ENCODE measurements around the gene RTN4R. TPM values are rescaled to one million over a fixed set of nuclear protein-coding genes. Genes with fewer than 3 reads are reported as not detected.

The RTN4R gene
- total and polyA plus RNA-seq, 2 of the 8 experiments (the other 6 are each of a cell fraction or from before 2014, with no cell fraction given): 21.8 to 41.3 TPM

DNA sequence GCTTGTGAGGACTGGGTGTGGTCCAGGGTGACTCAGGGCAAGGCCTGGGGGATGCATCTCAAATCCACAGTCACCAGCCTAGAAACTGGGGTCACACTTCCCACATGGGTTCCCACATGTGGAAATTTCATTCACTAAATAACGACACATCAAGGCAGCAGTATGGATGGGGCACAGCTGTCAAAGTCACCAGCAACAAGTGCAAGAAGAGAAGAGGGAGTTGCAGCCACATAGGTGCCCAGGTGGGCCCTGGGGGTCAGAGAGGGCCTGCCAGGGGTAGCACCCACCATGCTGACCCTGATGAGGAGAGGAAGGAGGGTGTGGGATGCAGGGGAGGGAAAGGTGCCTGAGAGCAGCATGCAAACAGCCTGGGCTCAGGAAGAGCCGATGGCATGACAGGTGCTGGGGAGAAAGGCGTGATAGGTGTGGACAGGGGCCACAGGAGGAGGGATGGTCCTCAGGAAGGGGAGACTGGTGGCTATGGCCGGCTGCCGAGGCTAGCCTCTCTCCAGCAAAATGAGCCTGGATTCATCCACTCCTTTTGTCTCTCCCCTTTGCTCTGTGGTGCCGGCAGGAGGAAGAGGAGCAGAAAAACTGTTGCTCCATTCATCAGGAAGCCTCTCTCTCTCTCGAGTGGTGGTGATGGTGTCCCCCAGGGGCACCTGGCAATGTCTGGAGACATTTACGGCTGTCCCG, 29.4 kb upstream of the RTN4R start:
- Histone ChIP-seq H3K4me2 (ENCODE audit: insufficient read depth in 1 of 2, low read depth in 2 of 2, low read length in 2 of 2) (peak overlapping the region in 1 of 2 experiments; percentile 48; a peak in 1 of 4 replicates), H3K4me3 (ENCODE audit: extremely low read depth in 1 of 4, insufficient read depth in 2 of 4, low read depth in 3 of 4, low read length in 4 of 4) (no peak overlapping the region), H4K8ac (ENCODE audit: extremely low read depth, insufficient read depth, low read length) (no peak overlapping the region), H2AFZ (ENCODE audit: low read length) (no peak overlapping the region), H2BK20ac (ENCODE audit: low read length) (no peak overlapping the region), H3K4me1 (replicated peaks in 1 of 4; ENCODE audit: control insufficient read depth in 3 of 4, insufficient read depth in 4 of 4, low read length in 3 of 4) (peaks cover 0 to 4% (median 0%) of the 10 kb centered on the region in 4 experiments; a peak in 3 of 7 replicates), H2BK120ac (replicated peaks; ENCODE audit: low read depth, low read length) (no peak overlapping the region), H3K9ac (replicated peaks in 1 of 4; ENCODE audit: extremely low read depth in 1 of 4, low read depth in 3 of 4, low read length in 3 of 4) (no peak overlapping the region), H2BK12ac (ENCODE audit: low read depth, low read length) (no peak overlapping the region), H3K27me3 (replicated peaks in 1 of 4; ENCODE audit: control insufficient read depth in 3 of 4, extremely low read depth in 1 of 4, insufficient read depth in 3 of 4, low read length in 3 of 4) (peaks cover 17 to 46% (median 36%) of the 10 kb centered on the region in 4 experiments), H4K20me1 (replicated peaks in 1 of 2; ENCODE audit: control insufficient read depth in 1 of 2, insufficient read depth in 2 of 2, low read length in 2 of 2) (peaks cover 0 to 3% of the 10 kb centered on the region in 2 experiments), H2AK5ac (ENCODE audit: low read depth, low read length) (no peak overlapping the region; the same call in 1 of the 2 replicates), H3K9me3 (ENCODE audit: insufficient read depth in 2 of 2, low read depth in 1 of 2, low read length in 1 of 2) (no peaks in the 10 kb centered on the region), H3K79me2 (ENCODE audit: control insufficient read depth in 1 of 2, insufficient read depth in 2 of 2, low read length in 2 of 2) (no peaks in the 10 kb centered on the region), H4K91ac (replicated peaks; ENCODE audit: insufficient read length, low read length) (no peak overlapping the region), H2BK5ac (ENCODE audit: low read depth, low read length) (no peak overlapping the region), H3K36me3 (ENCODE audit: control insufficient read depth in 2 of 4, insufficient read depth in 4 of 4, low read length in 3 of 4) (no peaks in the 10 kb centered on the region), H3K14ac (ENCODE audit: insufficient read length) (no peak overlapping the region), H3K4ac (replicated peaks; ENCODE audit: insufficient read length, low read depth, low read length) (no peak overlapping the region), H3K23me2 (ENCODE audit: low read depth, low read length) (peaks cover 7% of the 10 kb centered on the region; the same call in 1 of the 2 replicates), H3K56ac (replicated peaks; ENCODE audit: insufficient read length, low read depth, low read length) (no peak overlapping the region), H4K5ac (ENCODE audit: insufficient read length, low read depth, low read length) (no peak overlapping the region), H3K23ac (ENCODE audit: insufficient read length) (no peak overlapping the region), H3K27ac (ENCODE audit: low read depth, low read length) (no peak overlapping the region), H3K18ac (ENCODE audit: extremely low read depth, low read length) (no peak overlapping the region), H3K79me1 (ENCODE audit: low read depth, low read length) (no peaks in the 10 kb centered on the region), H2BK15ac (ENCODE audit: low read length) (no peak overlapping the region)
- DNase-seq (ENCODE audit: low read depth in 1 of 2, low spot score in 2 of 2) (no peak), FAIRE-seq (no peak)
- no peak for TF ChIP-seq CEBPB (IDR thresholded peaks at IDR 0.05; ENCODE audit: low read depth, low read length)
- ChIA-PET POLR2A (ENCODE audit: partially characterized antibody) (no interaction called here), CTCF (ENCODE audit: partially characterized antibody) (no interaction called here)
- WGBS, 2 experiments (ENCODE audit: extremely low coverage in 1 of 2, insufficient coverage in 1 of 2, insufficient read length in 1 of 2, insufficient replicate concordance in 2 of 2, low coverage in 1 of 2, low lambda C conversion rate in 2 of 2, missing lambda C conversion rate in 1 of 2): 77% methylated on average over 9 of the region's 9 CpGs; no CpG with 5 or more reads in 1 of the 2 experiments

Measured in H1 (cell line).